H1 (cell line): Measurements from ENCODE around the gene IRF7. TPM values are rescaled to one million over a fixed set of nuclear protein-coding genes. Genes with fewer than 3 reads are reported as not detected.
A peak's percentile ranks its signal among the peaks of the same experiment; 100 is the strongest.

ENCODE experiments used
- CTCF ChIA-PET: fragments of 300-600 bp; sonication (Branson Sonifier 250); formaldehyde crosslinking; loops from one replicate; lab custom pipeline; 2021; ENCODE audit not compliant: partially characterized antibody; lab: Charles Lee
- POLR2A ChIA-PET: fragments of 300-600 bp; sonication (Branson Sonifier 250); formaldehyde crosslinking; loops from one replicate; lab custom pipeline; 2021; ENCODE audit warnings: inconsistent platforms; ENCODE audit not compliant: partially characterized antibody; lab: Charles Lee
- DNase-seq, 2 experiments: peaks; one replicate each; pipeline versions ENCODE4 v3.0.0 to v3.0.0-alpha.2; 2010 to 2022; ENCODE audit warnings: low spot score in 2 of 2, low read depth in 1 of 2, mixed read lengths in 1 of 2
- FAIRE-seq: peaks from 2 replicates; lab custom pipeline; 2011; peaks lifted over from hg19 to GRCh38; lab: Jason Lieb, UNC
- H2AFZ ChIP-seq: 2 replicates; pipeline ENCODE4 v1.8.1; 2012; ENCODE audit warnings: low read length, inconsistent platforms
- H2AK5ac ChIP-seq: 2 replicates; pipeline ENCODE4 v1.6.1; 2013; ENCODE audit warnings: low read depth, low read length
- H2BK120ac ChIP-seq: replicated peaks from 2 replicates; pipeline ENCODE3; 2013; ENCODE audit warnings: low read depth, low read length, inconsistent platforms
- H2BK12ac ChIP-seq: 2 replicates; pipeline ENCODE4 v1.6.1; 2013; ENCODE audit warnings: low read depth, low read length
- H2BK15ac ChIP-seq: 2 replicates; pipeline ENCODE4 v1.6.1; 2013; ENCODE audit warnings: low read length
- H2BK20ac ChIP-seq: 2 replicates; pipeline ENCODE4 v1.6.1; 2013; ENCODE audit warnings: low read length
- H2BK5ac ChIP-seq: 2 replicates; pipeline ENCODE4 v1.6.1; 2013; ENCODE audit warnings: low read depth, low read length
- H3K14ac ChIP-seq: 2 replicates; pipeline ENCODE4 v1.6.1; 2013; ENCODE audit warnings: inconsistent platforms; ENCODE audit not compliant: insufficient read length
- H3K18ac ChIP-seq: 2 replicates; pipeline ENCODE4 v1.6.1; 2013; ENCODE audit warnings: low read length; ENCODE audit errors: extremely low read depth
- H3K23ac ChIP-seq: 2 replicates; pipeline ENCODE4 v1.6.1; 2013; ENCODE audit warnings: inconsistent platforms; ENCODE audit not compliant: insufficient read length
- H3K23me2 ChIP-seq: 2 replicates; pipeline ENCODE4 v1.6.1; 2013; ENCODE audit warnings: low read depth, low read length
- H3K27ac ChIP-seq: 2 replicates; pipeline ENCODE4 v1.6.1; 2011; ENCODE audit warnings: low read depth, low read length, inconsistent platforms
- H3K27me3 ChIP-seq, 4 experiments: replicated peaks in 1 of 4; 1 replicate in 1 of 4; 2 replicates in 3 of 4; pipeline versions ENCODE4 v1.6.1 to v1.8.1; 2011 to 2013; ENCODE audit warnings: low read length in 3 of 4, mild to moderate bottlenecking in 3 of 4, inconsistent platforms in 2 of 4, mixed read lengths in 2 of 4, moderate library complexity in 1 of 4; ENCODE audit not compliant: control insufficient read depth in 3 of 4, insufficient read depth in 3 of 4; ENCODE audit errors: extremely low read depth in 1 of 4
- H3K36me3 ChIP-seq, 4 experiments: 2 replicates each; pipeline versions ENCODE4 v1.6.1 to v1.8.1; 2011 to 2013; ENCODE audit warnings: mild to moderate bottlenecking in 4 of 4, low read length in 3 of 4, moderate library complexity in 2 of 4, control low read depth in 1 of 4, inconsistent platforms in 1 of 4; ENCODE audit not compliant: insufficient read depth in 4 of 4, control insufficient read depth in 2 of 4
- H3K4ac ChIP-seq: replicated peaks from 2 replicates; pipeline ENCODE3; 2013; ENCODE audit warnings: low read length, low read depth, mixed read lengths, inconsistent platforms; ENCODE audit not compliant: insufficient read length
- H3K4me1 ChIP-seq, 4 experiments: replicated peaks in 1 of 4; 1 replicate in 1 of 4; 2 replicates in 3 of 4; pipeline versions ENCODE4 v1.6.1 to v1.8.1; 2011 to 2013; ENCODE audit warnings: low read length in 3 of 4, inconsistent platforms in 2 of 4, mixed read lengths in 1 of 4; ENCODE audit not compliant: insufficient read depth in 4 of 4, control insufficient read depth in 3 of 4
- H3K4me2 ChIP-seq, 2 experiments: 2 replicates each; pipeline versions ENCODE4 v1.6.1 to v1.8.1; 2011 to 2013; ENCODE audit warnings: low read depth in 2 of 2, low read length in 2 of 2, control low read depth in 1 of 2, inconsistent platforms in 1 of 2, mild to moderate bottlenecking in 1 of 2; ENCODE audit not compliant: insufficient read depth in 1 of 2
- H3K4me3 ChIP-seq, 4 experiments: fragments of 200-600, 300-600 bp in 1 of 4; sonication (generic), shearing (Covaris generic), sonication (Bioruptor Twin) in 1 of 4; 2 replicates each; pipeline versions ENCODE4 v1.5.1 to v1.8.1; 2011 to 2016; ENCODE audit warnings: low read length in 4 of 4, low read depth in 3 of 4, control low read depth in 2 of 4, inconsistent platforms in 2 of 4, mild to moderate bottlenecking in 2 of 4, mixed read lengths in 1 of 4, moderate library complexity in 1 of 4; ENCODE audit not compliant: insufficient read depth in 2 of 4; ENCODE audit errors: extremely low read depth in 1 of 4
- H3K56ac ChIP-seq: replicated peaks from 2 replicates; pipeline ENCODE3; 2013; ENCODE audit warnings: low read depth, mild to moderate bottlenecking, mixed read lengths, low read length, inconsistent platforms; ENCODE audit not compliant: insufficient read length
- H3K79me1 ChIP-seq: 2 replicates; pipeline ENCODE4 v1.6.1; 2013; ENCODE audit warnings: low read depth, low read length, control low read depth
- H3K79me2 ChIP-seq, 2 experiments: 2 replicates each; pipeline versions ENCODE4 v1.6.1 to v1.8.1; 2012 to 2013; ENCODE audit warnings: low read length in 2 of 2, mild to moderate bottlenecking in 2 of 2, inconsistent platforms in 1 of 2; ENCODE audit not compliant: insufficient read depth in 2 of 2, control insufficient read depth in 1 of 2
- H3K9ac ChIP-seq, 4 experiments: replicated peaks in 1 of 4; 1 replicate in 1 of 4; 2 replicates in 3 of 4; pipeline versions ENCODE4 v1.6.1 to v1.8.1; 2011 to 2013; ENCODE audit warnings: low read depth in 3 of 4, low read length in 3 of 4, control low read depth in 2 of 4, mild to moderate bottlenecking in 2 of 4, moderate library complexity in 2 of 4, inconsistent platforms in 1 of 4; ENCODE audit errors: extremely low read depth in 1 of 4
- H3K9me3 ChIP-seq, 2 experiments: 2 replicates each; pipeline versions ENCODE4 v1.6.1 to v1.8.1; 2012 to 2013; ENCODE audit warnings: mild to moderate bottlenecking in 2 of 2, moderate library complexity in 2 of 2, control low read depth in 1 of 2, inconsistent platforms in 1 of 2, low read depth in 1 of 2, low read length in 1 of 2, mixed read lengths in 1 of 2; ENCODE audit not compliant: insufficient read depth in 2 of 2
- H4K20me1 ChIP-seq, 2 experiments: replicated peaks in 1 of 2; 2 replicates each; pipeline versions ENCODE3 to v1.8.1; 2011 to 2013; ENCODE audit warnings: inconsistent platforms in 2 of 2, low read length in 2 of 2, mild to moderate bottlenecking in 1 of 2; ENCODE audit not compliant: insufficient read depth in 2 of 2, control insufficient read depth in 1 of 2
- H4K5ac ChIP-seq: 2 replicates; pipeline ENCODE4 v1.6.1; 2013; ENCODE audit warnings: low read length, low read depth, mixed read lengths, inconsistent platforms; ENCODE audit not compliant: insufficient read length
- H4K8ac ChIP-seq: 2 replicates; pipeline ENCODE4 v1.8.0; 2013; ENCODE audit warnings: mild to moderate bottlenecking, moderate library complexity, low read length, inconsistent platforms; ENCODE audit not compliant: insufficient read depth; ENCODE audit errors: extremely low read depth
- H4K91ac ChIP-seq: replicated peaks from 2 replicates; pipeline ENCODE3; 2013; ENCODE audit warnings: low read length, mixed read lengths, inconsistent platforms; ENCODE audit not compliant: insufficient read length
- NRF1 ChIP-seq: IDR thresholded peaks from 2 replicates; pipeline ENCODE4 v1.6.1; 2011; ENCODE audit warnings: mild to moderate bottlenecking, low read depth, low read length, improper control_type of control experiment
- RAD21 ChIP-seq, 2 experiments: IDR thresholded peaks in 1 of 2; conservative IDR thresholded peaks in 1 of 2; 2 replicates each; pipeline ENCODE4 v1.6.1; 2011; ENCODE audit warnings: low read depth in 2 of 2, low read length in 2 of 2, improper control_type of control experiment in 1 of 2, inconsistent platforms in 1 of 2, mild to moderate bottlenecking in 1 of 2, moderate library complexity in 1 of 2
- RXRA ChIP-seq: IDR thresholded peaks from 2 replicates; pipeline ENCODE4 v1.6.1; 2011; ENCODE audit warnings: low read depth, mild to moderate bottlenecking, low read length, moderate library complexity; ENCODE audit not compliant: insufficient read depth
- SRF ChIP-seq: IDR thresholded peaks from 2 replicates; pipeline ENCODE4 v1.6.1; 2011; ENCODE audit warnings: mild to moderate bottlenecking, low read depth, low read length, moderate library complexity
- TAF1 ChIP-seq: IDR thresholded peaks from 2 replicates; pipeline ENCODE4 v1.6.1; 2011; ENCODE audit warnings: mild to moderate bottlenecking, low read depth, low read length
- TEAD4 ChIP-seq: IDR thresholded peaks from 2 replicates; pipeline ENCODE4 v1.6.1; 2012; ENCODE audit warnings: low read depth, low read length, inconsistent platforms, mixed read lengths
- YY1 ChIP-seq: IDR thresholded peaks from 2 replicates; pipeline ENCODE4 v1.6.1; 2011; ENCODE audit warnings: low read depth, mild to moderate bottlenecking, low read length
- WGBS, 2 experiments: shearing (Covaris generic) in 1 of 2; methylation state at CpG; one replicate each; pipeline versions ENCODE4 v1.1.6 to v1.1.7; 2013 to 2015; ENCODE audit warnings: low lambda C conversion rate in 2 of 2, mixed read lengths in 2 of 2, inconsistent platforms in 1 of 2, low coverage in 1 of 2, missing lambda C conversion rate in 1 of 2; ENCODE audit not compliant: insufficient replicate concordance in 2 of 2, insufficient coverage in 1 of 2, insufficient read length in 1 of 2; ENCODE audit errors: extremely low coverage in 1 of 2, missing lambda C conversion rate in 1 of 2; 5-methylcytosine and 5-hydroxymethylcytosine counted together
- polyA plus RNA-seq, 7 experiments: library from polyadenylated mRNA; depleted of rRNA in 3 of 7; stranded (reverse) in 5 of 7; unstranded in 2 of 7; fragments of >200 nt in 5 of 7; fragments of 200-250 nt in 2 of 7; gene quantifications; 1 replicate in 5 of 7; 2 replicates in 1 of 7; 4 replicates in 1 of 7; pipeline versions ENCODE4 v1.2.1 to v1.2.3, GENCODE V29; 2011 to 2013; ENCODE audit warnings: missing spikeins in 2 of 7, mixed read lengths in 2 of 7
- total RNA-seq: library from RNA; stranded (reverse); fragmentation: NEBNext Ultra II Directional; extraction: Animal tissue kit (Norgen Biotek cat#: 25700); gene quantifications from 2 replicates; pipeline ENCODE4 v1.2.1, GENCODE V29; 2021
- TF ChIP-seq, protein P1 (sequence below), 3 experiments: IDR thresholded peaks; 1 replicate in 2 of 3; 2 replicates in 1 of 3; pipeline versions ENCODE4 v1.5.1 to v1.6.1; 2011; ENCODE audit warnings: low read length in 3 of 3, mild to moderate bottlenecking in 3 of 3, inconsistent platforms in 2 of 3, low read depth in 1 of 3, moderate library complexity in 1 of 3; ENCODE audit not compliant: insufficient read depth in 1 of 3; ENCODE audit errors: control extremely low read depth in 1 of 3
- TF ChIP-seq, protein P2 (sequence below): IDR thresholded peaks from 2 replicates; pipeline ENCODE4 v1.6.1; 2012; ENCODE audit warnings: inconsistent platforms

Gene IRF7
- total and polyA plus RNA-seq, 2 of the 8 experiments (the other 6 are each of a cell fraction or from before 2014, with no cell fraction given), result 9.1 to 9.6 TPM

- 94% methylated on average over 20 of the region's 25 CpGs; no CpG with 5 or more reads in 1 of the 2 experiments for WGBS, 2 experiments
- no peak overlapping the region for H2BK12ac ChIP-seq
- DNase-seq (peak in 1 of 2 experiments; percentile 45), FAIRE-seq (no peak)
- H3K4ac ChIP-seq, result no peak overlapping the region
- H2AFZ ChIP-seq, result no peak overlapping the region
- CTCF ChIA-PET, result no interaction called here
- H3K23ac ChIP-seq, result no peak overlapping the region
- peaks cover 0 to 12% (median 3%) of the 10 kb centered on the region in 4 experiments; a peak in 5 of 7 replicates for H3K4me1 ChIP-seq
- H3K18ac ChIP-seq, result no peak overlapping the region
- no peak overlapping the region for H4K8ac ChIP-seq
- H3K27ac ChIP-seq, result no peak overlapping the region
- H2BK15ac ChIP-seq, result no peak overlapping the region
- no peak overlapping the region for H2BK5ac ChIP-seq
- H3K27me3 ChIP-seq, result no peaks in the 10 kb centered on the region
- no peak overlapping the region for H3K9ac ChIP-seq
- no peaks in the 10 kb centered on the region for H3K79me2 ChIP-seq
- no peak overlapping the region for H3K4me2 ChIP-seq
- peaks cover 3% of the 10 kb centered on the region; the same call in 1 of the 2 replicates for H3K23me2 ChIP-seq
- no peak overlapping the region for H2BK120ac ChIP-seq
- no peak overlapping the region for H4K5ac ChIP-seq
- no peak overlapping the region for H3K56ac ChIP-seq
- peaks cover 0 to 3% (median 1%) of the 10 kb centered on the region in 4 experiments; a peak in 3 of 8 replicates for H3K36me3 ChIP-seq
- peaks cover 3% of the 10 kb centered on the region for H3K79me1 ChIP-seq
- H3K4me3 ChIP-seq, result no peak overlapping the region
- no peaks in the 10 kb centered on the region for H3K9me3 ChIP-seq
- no peak overlapping the region for H4K91ac ChIP-seq
- no peak overlapping the region for H2AK5ac ChIP-seq
- POLR2A ChIA-PET, result interaction anchor here (1.3 kb wide), 1 partner anchor 40 kb away, joined by 3 read pairs; no protein-coding TSS in a partner anchor
- no peak overlapping the region for H3K14ac ChIP-seq
- no peak overlapping the region for H2BK20ac ChIP-seq
- H4K20me1 ChIP-seq, result peaks cover 8 to 19% of the 10 kb centered on the region in 2 experiments
- TF ChIP-seq TEAD4 (no peak), RXRA (no peak), NRF1 (no peak), RAD21 (IDR thresholded peaks at IDR 0.05 in 1 of 2, conservative IDR thresholded peaks at IDR 0.05 in 1 of 2; ENCODE audit: low read depth in 2 of 2, low read length in 2 of 2) (no peak), YY1 (no peak), SRF (no peak), TAF1 (no peak)
- TF ChIP-seq, protein P1, sequence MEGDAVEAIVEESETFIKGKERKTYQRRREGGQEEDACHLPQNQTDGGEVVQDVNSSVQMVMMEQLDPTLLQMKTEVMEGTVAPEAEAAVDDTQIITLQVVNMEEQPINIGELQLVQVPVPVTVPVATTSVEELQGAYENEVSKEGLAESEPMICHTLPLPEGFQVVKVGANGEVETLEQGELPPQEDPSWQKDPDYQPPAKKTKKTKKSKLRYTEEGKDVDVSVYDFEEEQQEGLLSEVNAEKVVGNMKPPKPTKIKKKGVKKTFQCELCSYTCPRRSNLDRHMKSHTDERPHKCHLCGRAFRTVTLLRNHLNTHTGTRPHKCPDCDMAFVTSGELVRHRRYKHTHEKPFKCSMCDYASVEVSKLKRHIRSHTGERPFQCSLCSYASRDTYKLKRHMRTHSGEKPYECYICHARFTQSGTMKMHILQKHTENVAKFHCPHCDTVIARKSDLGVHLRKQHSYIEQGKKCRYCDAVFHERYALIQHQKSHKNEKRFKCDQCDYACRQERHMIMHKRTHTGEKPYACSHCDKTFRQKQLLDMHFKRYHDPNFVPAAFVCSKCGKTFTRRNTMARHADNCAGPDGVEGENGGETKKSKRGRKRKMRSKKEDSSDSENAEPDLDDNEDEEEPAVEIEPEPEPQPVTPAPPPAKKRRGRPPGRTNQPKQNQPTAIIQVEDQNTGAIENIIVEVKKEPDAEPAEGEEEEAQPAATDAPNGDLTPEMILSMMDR (IDR thresholded peaks at IDR 0.05; ENCODE audit: control extremely low read depth in 1 of 3, insufficient read depth in 1 of 3, low read depth in 1 of 3, low read length in 3 of 3), result no peak
- TF ChIP-seq, protein P2, sequence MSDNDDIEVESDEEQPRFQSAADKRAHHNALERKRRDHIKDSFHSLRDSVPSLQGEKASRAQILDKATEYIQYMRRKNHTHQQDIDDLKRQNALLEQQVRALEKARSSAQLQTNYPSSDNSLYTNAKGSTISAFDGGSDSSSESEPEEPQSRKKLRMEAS, result no peak
Measured at GRCh38 chr11:617912-618682, 2.3 kb upstream of the IRF7 start.
